SK-N-SH (cell line): Measurements from ENCODE around the gene KRT16. TPM values are rescaled to one million over a fixed set of nuclear protein-coding genes. Genes with fewer than 3 reads are reported as not detected.
"Not testable (repeated sequence)": the region's sequence is repeated elsewhere in the genome, so short reads cannot be mapped to it uniquely, and the experiment has no call there.

Experiments
- CTCF ChIA-PET: fragments of 300-600, 350-600 bp; formaldehyde crosslinking; extraction: SDS; loops from one replicate; lab custom pipeline; 2021; lab: Yijun Ruan, JAX
- POLR2A ChIA-PET: fragments of 350-600 bp; sonication (Branson Sonifier 250); formaldehyde crosslinking; extraction: SDS; loops from one replicate; lab custom pipeline; 2020; ENCODE audit warnings: antibody characterized with exemption, inconsistent platforms; lab: Yijun Ruan, JAX
- DNase-seq: peaks from one replicate; pipeline ENCODE4 v3.0.0; 2012
- H2AFZ ChIP-seq: fragments of 200-600 bp; sonication (generic); 2 replicates; pipeline ENCODE4 v1.8.1; 2016; ENCODE audit warnings: antibody characterized with exemption, mild to moderate bottlenecking, low read depth
- H3F3A ChIP-seq: fragments of 200-600 bp; sonication (generic); replicated peaks from 2 replicates; pipeline ENCODE3; 2016; ENCODE audit warnings: antibody characterized with exemption, mild to moderate bottlenecking; ENCODE audit not compliant: insufficient read depth
- H3K27ac ChIP-seq, 2 experiments: fragments of 200-500 bp in 1 of 2; fragments of 200-600 bp in 1 of 2; sonication (Bioruptor generic) in 1 of 2; sonication (generic), shearing (Covaris generic) in 1 of 2; 2 replicates each; pipeline versions ENCODE4 v1.5.1 to v1.6.1; 2014 to 2016; ENCODE audit warnings: low read depth in 2 of 2, inconsistent platforms in 1 of 2, low read length in 1 of 2, mild to moderate bottlenecking in 1 of 2, mixed read lengths in 1 of 2
- H3K27me3 ChIP-seq: fragments of 200-600 bp; sonication (generic), shearing (Covaris generic); 2 replicates; pipeline ENCODE4 v1.6.1; 2016; ENCODE audit warnings: mixed run types; ENCODE audit not compliant: insufficient read depth
- H3K36me3 ChIP-seq, 2 experiments: fragments of 200-500 bp in 1 of 2; fragments of 200-600 bp in 1 of 2; sonication (Bioruptor generic) in 1 of 2; sonication (generic) in 1 of 2; replicated peaks in 1 of 2; 2 replicates each; pipeline versions ENCODE3 to v1.5.1; 2014 to 2016; ENCODE audit warnings: low read length in 1 of 2, mild to moderate bottlenecking in 1 of 2; ENCODE audit not compliant: insufficient read depth in 2 of 2, control insufficient read depth in 1 of 2
- H3K4me1 ChIP-seq, 2 experiments: fragments of 200-500 bp in 1 of 2; fragments of 200-600 bp in 1 of 2; sonication (Bioruptor generic) in 1 of 2; sonication (generic), shearing (Covaris generic) in 1 of 2; 2 replicates each; pipeline versions ENCODE4 v1.5.1 to v1.6.1; 2014 to 2016; ENCODE audit warnings: low read depth in 1 of 2, low read length in 1 of 2, mixed run types in 1 of 2; ENCODE audit not compliant: insufficient read depth in 2 of 2, control insufficient read depth in 1 of 2
- H3K4me2 ChIP-seq: fragments of 200-600 bp; sonication (generic), shearing (Covaris generic); 2 replicates; pipeline ENCODE4 v1.6.1; 2017; ENCODE audit warnings: mixed run types
- H3K4me3 ChIP-seq, 2 experiments: fragments of 200-500 bp in 1 of 2; fragments of 200-600 bp in 1 of 2; sonication (Bioruptor generic) in 1 of 2; sonication (generic), shearing (Covaris generic) in 1 of 2; 2 replicates each; pipeline versions ENCODE4 v1.5.1 to v1.8.1; 2014 to 2016; ENCODE audit warnings: low read depth in 2 of 2, inconsistent platforms in 1 of 2, low read length in 1 of 2, mild to moderate bottlenecking in 1 of 2, mixed read lengths in 1 of 2, moderate library complexity in 1 of 2
- H3K79me2 ChIP-seq: fragments of 200-600 bp; sonication (generic); 2 replicates; pipeline ENCODE4 v1.8.1; 2017; ENCODE audit warnings: mild to moderate bottlenecking; ENCODE audit not compliant: insufficient read depth
- H3K9ac ChIP-seq: fragments of 200-600 bp; sonication (generic); 2 replicates; pipeline ENCODE4 v1.6.1; 2017; ENCODE audit warnings: mixed run types
- H3K9me2 ChIP-seq: fragments of 200-600 bp; sonication (generic); 2 replicates; pipeline ENCODE4 v1.6.1; 2017; ENCODE audit warnings: mixed run types
- H3K9me3 ChIP-seq: fragments of 200-600 bp; sonication (generic); 2 replicates; pipeline ENCODE4 v1.6.1; 2017; ENCODE audit warnings: mixed run types, mild to moderate bottlenecking, moderate library complexity
- H4K20me1 ChIP-seq: fragments of 200-600 bp; sonication (generic); 2 replicates; pipeline ENCODE4 v1.6.1; 2017; ENCODE audit warnings: mild to moderate bottlenecking, mixed run types; ENCODE audit not compliant: insufficient read depth
- CHD2 ChIP-seq: fragments of 150-350 bp; IDR thresholded peaks from 2 replicates; pipeline ENCODE4 v1.6.1; 2018; ENCODE audit warnings: low read length; ENCODE audit not compliant: partially characterized antibody
- FOXJ3 ChIP-seq: sonication (generic); formaldehyde crosslinking; IDR thresholded peaks from 2 replicates; pipeline ENCODE4 v1.5.1; 2020; ENCODE audit warnings: mild to moderate bottlenecking, missing genetic modification reagents
- MEF2A ChIP-seq: IDR thresholded peaks from 2 replicates; pipeline ENCODE4 v1.4.0; 2012; ENCODE audit warnings: low read depth, borderline replicate concordance
- RCOR1 ChIP-seq: fragments of 150-350 bp; IDR thresholded peaks from 2 replicates; pipeline ENCODE4 v1.6.1; 2017; ENCODE audit warnings: antibody characterized with exemption, low read length
- RFX5 ChIP-seq: IDR thresholded peaks from 2 replicates; pipeline ENCODE4 v1.6.1; 2012; ENCODE audit warnings: mild to moderate bottlenecking, improper control_type of control experiment, low read length
- RXRA ChIP-seq: IDR thresholded peaks from 2 replicates; pipeline ENCODE4 v1.4.0; 2012; ENCODE audit warnings: low read depth, mild to moderate bottlenecking, borderline replicate concordance
- SIN3A ChIP-seq: IDR thresholded peaks from 2 replicates; pipeline ENCODE4 v1.6.1; 2012; ENCODE audit warnings: low read depth, mild to moderate bottlenecking, low read length, moderate library complexity, borderline replicate concordance
- SMC3 ChIP-seq: IDR thresholded peaks from 2 replicates; pipeline ENCODE4 v1.6.1; 2012; ENCODE audit warnings: low read depth, low read length, improper control_type of control experiment
- TAF1 ChIP-seq: IDR thresholded peaks from 2 replicates; pipeline ENCODE4 v1.6.1; 2012; ENCODE audit warnings: low read depth, mild to moderate bottlenecking, low read length, moderate library complexity, borderline replicate concordance
- TCF12 ChIP-seq: IDR thresholded peaks from 2 replicates; pipeline ENCODE4 v1.4.0; 2012
- WGBS: methylation state at CpG from one replicate; pipeline ENCODE4 v1.1.6; 2017; ENCODE audit warnings: low lambda C conversion rate; 5-methylcytosine and 5-hydroxymethylcytosine counted together
- polyA plus RNA-seq, 3 experiments: library from polyadenylated mRNA; depleted of rRNA; stranded (reverse); fragments of >200 nt; gene quantifications; 2 replicates each; pipeline ENCODE4 v1.2.3, GENCODE V29; 2012
- TF ChIP-seq, protein P1 (sequence below): fragments of 200-600 bp; sonication (generic); IDR thresholded peaks from 2 replicates; pipeline ENCODE4 v1.6.1; 2017; ENCODE audit warnings: antibody characterized with exemption, mild to moderate bottlenecking, moderate library complexity
- TF ChIP-seq, protein P2 (sequence below): IDR thresholded peaks from 2 replicates; pipeline ENCODE4 v1.4.0; 2012; ENCODE audit warnings: low read depth, borderline replicate concordance
- TF ChIP-seq, protein P3 (sequence below): IDR thresholded peaks from 2 replicates; pipeline ENCODE4 v1.6.1; 2012; ENCODE audit warnings: mild to moderate bottlenecking, low read depth, low read length, moderate library complexity
- TF ChIP-seq, protein P4 (sequence below): IDR thresholded peaks from 2 replicates; pipeline ENCODE4; 2012

The KRT16 gene
- polyA plus RNA-seq, 1 of the 3 experiments (the other 2 are of a cell fraction), result not detected

DNA sequence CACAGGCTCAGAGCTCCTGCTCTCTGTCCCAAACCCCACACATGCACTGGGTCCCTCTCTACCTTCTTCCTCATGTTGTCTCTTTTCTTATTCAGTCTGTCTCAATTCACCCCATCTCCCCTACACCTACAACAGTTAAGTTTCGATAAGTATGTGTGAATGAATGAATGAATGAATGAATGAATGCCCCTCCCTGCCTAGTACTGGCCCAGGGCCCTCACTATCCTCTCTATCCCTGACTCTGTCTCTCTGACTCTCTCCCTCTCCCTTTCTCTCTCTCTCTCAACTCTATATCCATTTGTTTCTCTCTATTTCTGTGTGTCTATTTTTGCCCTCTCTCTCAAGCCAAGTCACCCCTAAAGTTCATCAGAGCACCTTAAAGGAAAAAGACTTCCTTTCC lies 34.0 kb downstream of the KRT16 start:
- Histone ChIP-seq H3K36me3 (no peaks in the 10 kb centered on the region), H3K4me1 (peaks cover 0 to 3% of the 10 kb centered on the region in 2 experiments; a peak in 1 of 4 replicates), H3K79me2 (no peaks in the 10 kb centered on the region), H3K27me3 (peaks cover 10% of the 10 kb centered on the region; the same call in 1 of the 2 replicates), H3K9ac (no peak overlapping the region), H3K9me3 (no peaks in the 10 kb centered on the region), H4K20me1 (no peaks in the 10 kb centered on the region), H2AFZ (no peak overlapping the region), H3K4me2 (no peak overlapping the region), H3K4me3 (no peak overlapping the region), H3K9me2 (no peaks in the 10 kb centered on the region), H3F3A (no peaks in the 10 kb centered on the region), H3K27ac (no peak overlapping the region)
- no peak for DNase-seq
- TF ChIP-seq TAF1, result no peak
- TF ChIP-seq RCOR1, result no peak
- TF ChIP-seq, protein P1, sequence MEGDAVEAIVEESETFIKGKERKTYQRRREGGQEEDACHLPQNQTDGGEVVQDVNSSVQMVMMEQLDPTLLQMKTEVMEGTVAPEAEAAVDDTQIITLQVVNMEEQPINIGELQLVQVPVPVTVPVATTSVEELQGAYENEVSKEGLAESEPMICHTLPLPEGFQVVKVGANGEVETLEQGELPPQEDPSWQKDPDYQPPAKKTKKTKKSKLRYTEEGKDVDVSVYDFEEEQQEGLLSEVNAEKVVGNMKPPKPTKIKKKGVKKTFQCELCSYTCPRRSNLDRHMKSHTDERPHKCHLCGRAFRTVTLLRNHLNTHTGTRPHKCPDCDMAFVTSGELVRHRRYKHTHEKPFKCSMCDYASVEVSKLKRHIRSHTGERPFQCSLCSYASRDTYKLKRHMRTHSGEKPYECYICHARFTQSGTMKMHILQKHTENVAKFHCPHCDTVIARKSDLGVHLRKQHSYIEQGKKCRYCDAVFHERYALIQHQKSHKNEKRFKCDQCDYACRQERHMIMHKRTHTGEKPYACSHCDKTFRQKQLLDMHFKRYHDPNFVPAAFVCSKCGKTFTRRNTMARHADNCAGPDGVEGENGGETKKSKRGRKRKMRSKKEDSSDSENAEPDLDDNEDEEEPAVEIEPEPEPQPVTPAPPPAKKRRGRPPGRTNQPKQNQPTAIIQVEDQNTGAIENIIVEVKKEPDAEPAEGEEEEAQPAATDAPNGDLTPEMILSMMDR, result no peak
- TF ChIP-seq, protein P2, sequence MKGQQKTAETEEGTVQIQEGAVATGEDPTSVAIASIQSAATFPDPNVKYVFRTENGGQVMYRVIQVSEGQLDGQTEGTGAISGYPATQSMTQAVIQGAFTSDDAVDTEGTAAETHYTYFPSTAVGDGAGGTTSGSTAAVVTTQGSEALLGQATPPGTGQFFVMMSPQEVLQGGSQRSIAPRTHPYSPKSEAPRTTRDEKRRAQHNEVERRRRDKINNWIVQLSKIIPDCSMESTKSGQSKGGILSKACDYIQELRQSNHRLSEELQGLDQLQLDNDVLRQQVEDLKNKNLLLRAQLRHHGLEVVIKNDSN, result no peak
- no peak for TF ChIP-seq TCF12
- no peak for TF ChIP-seq SIN3A
- TF ChIP-seq FOXJ3, result no peak
- TF ChIP-seq, protein P3, sequence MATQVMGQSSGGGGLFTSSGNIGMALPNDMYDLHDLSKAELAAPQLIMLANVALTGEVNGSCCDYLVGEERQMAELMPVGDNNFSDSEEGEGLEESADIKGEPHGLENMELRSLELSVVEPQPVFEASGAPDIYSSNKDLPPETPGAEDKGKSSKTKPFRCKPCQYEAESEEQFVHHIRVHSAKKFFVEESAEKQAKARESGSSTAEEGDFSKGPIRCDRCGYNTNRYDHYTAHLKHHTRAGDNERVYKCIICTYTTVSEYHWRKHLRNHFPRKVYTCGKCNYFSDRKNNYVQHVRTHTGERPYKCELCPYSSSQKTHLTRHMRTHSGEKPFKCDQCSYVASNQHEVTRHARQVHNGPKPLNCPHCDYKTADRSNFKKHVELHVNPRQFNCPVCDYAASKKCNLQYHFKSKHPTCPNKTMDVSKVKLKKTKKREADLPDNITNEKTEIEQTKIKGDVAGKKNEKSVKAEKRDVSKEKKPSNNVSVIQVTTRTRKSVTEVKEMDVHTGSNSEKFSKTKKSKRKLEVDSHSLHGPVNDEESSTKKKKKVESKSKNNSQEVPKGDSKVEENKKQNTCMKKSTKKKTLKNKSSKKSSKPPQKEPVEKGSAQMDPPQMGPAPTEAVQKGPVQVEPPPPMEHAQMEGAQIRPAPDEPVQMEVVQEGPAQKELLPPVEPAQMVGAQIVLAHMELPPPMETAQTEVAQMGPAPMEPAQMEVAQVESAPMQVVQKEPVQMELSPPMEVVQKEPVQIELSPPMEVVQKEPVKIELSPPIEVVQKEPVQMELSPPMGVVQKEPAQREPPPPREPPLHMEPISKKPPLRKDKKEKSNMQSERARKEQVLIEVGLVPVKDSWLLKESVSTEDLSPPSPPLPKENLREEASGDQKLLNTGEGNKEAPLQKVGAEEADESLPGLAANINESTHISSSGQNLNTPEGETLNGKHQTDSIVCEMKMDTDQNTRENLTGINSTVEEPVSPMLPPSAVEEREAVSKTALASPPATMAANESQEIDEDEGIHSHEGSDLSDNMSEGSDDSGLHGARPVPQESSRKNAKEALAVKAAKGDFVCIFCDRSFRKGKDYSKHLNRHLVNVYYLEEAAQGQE, result no peak
- no peak for TF ChIP-seq SMC3
- no peak for TF ChIP-seq RXRA
- TF ChIP-seq, protein P4, sequence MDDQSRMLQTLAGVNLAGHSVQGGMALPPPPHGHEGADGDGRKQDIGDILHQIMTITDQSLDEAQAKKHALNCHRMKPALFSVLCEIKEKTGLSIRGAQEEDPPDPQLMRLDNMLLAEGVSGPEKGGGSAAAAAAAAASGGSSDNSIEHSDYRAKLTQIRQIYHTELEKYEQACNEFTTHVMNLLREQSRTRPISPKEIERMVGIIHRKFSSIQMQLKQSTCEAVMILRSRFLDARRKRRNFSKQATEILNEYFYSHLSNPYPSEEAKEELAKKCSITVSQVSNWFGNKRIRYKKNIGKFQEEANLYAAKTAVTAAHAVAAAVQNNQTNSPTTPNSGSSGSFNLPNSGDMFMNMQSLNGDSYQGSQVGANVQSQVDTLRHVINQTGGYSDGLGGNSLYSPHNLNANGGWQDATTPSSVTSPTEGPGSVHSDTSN, result no peak
- TF ChIP-seq CHD2, result no peak
- TF ChIP-seq RFX5, result no peak
- no peak for TF ChIP-seq MEF2A
- POLR2A ChIA-PET, result interaction anchor here (1.0 kb wide), 1 partner anchor 86 kb away, joined by 3 read pairs; no protein-coding TSS in a partner anchor
- CTCF ChIA-PET, result interaction anchor here (1.6 to 2.7 kb wide), 7 partner anchors 11 to 669 kb away, joined by 4 to 57 read pairs (median 22); no protein-coding TSS in a partner anchor
- WGBS, result 36% methylated on average over 1 of the region's 1 CpG

DNA sequence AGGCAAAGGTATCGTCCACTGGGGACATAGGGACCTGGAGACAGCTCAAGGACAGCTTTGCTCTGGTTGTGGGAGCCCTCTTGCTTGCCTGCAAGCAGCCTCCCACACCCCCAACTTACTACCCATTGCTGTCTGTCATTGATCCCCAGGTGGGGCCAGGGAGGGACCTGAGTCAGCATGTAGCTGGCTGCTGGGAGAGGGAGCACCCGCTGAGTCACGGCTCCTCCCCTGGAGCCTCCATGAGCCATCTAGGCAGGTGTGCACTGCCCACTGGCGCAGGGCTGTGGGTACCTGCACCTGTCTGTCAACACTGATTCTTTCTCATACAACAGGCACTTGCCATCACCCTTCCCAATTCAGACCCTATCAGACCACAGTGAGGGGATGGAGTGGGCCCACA lies 35.8 kb downstream of the KRT16 start:
- H3K9me3 ChIP-seq, H3K27ac ChIP-seq, H3K36me3 ChIP-seq, H3K9me2 ChIP-seq, H3K4me3 ChIP-seq, H4K20me1 ChIP-seq, POLR2A ChIA-PET, H3K4me2 ChIP-seq, H3K4me1 ChIP-seq, DNase-seq, H3K79me2 ChIP-seq, H3F3A ChIP-seq, H3K9ac ChIP-seq, H2AFZ ChIP-seq: not testable (repeated sequence)
- CTCF ChIA-PET, result interaction anchor here (1.6 to 2.5 kb wide), 4 partner anchors 19 to 86 kb away, joined by 4 to 13 read pairs (median 8); no protein-coding TSS in a partner anchor
- WGBS, result 33% methylated on average over 1 of the region's 4 CpGs
- peaks cover 22% of the 10 kb centered on the region; the same call in 1 of the 2 replicates for H3K27me3 ChIP-seq
